GM18526 (cell line): Measurements from ENCODE around the gene PCDH10.

ENCODE experiments used
- POLR2A ChIP-seq: IDR thresholded peaks from 3 replicates; pipeline ENCODE4 v1.6.1; 2011; ENCODE audit not compliant: insufficient read length; ENCODE audit errors: extremely low read depth

PCDH10 gene

GRCh38 chr4:133147286-133147821 is 1.7 kb upstream of the PCDH10 start:
- no peak for TF ChIP-seq POLR2A

- TF ChIP-seq POLR2A: no peak
Measured at GRCh38 chr4:133147921-133148689, 989 bp upstream of the PCDH10 start.

GRCh38 chr4:133149364-133149695 is 236 bp downstream of the PCDH10 start:
- no peak for TF ChIP-seq POLR2A

- no peak for TF ChIP-seq POLR2A
Measured at GRCh38 chr4:133149932-133150471, 908 bp downstream of the PCDH10 start.

GRCh38 chr4:133150486-133151340 is 1.6 kb downstream of the PCDH10 start:
- no peak for TF ChIP-seq POLR2A

GRCh38 chr4:133151341-133151690 is 2.2 kb downstream of the PCDH10 start:
- no peak for TF ChIP-seq POLR2A

- no peak for TF ChIP-seq POLR2A
Measured at GRCh38 chr4:133151691-133152329, 2.7 kb downstream of the PCDH10 start.

- no peak for TF ChIP-seq POLR2A
Measured at GRCh38 chr4:133152330-133152821, 3.3 kb downstream of the PCDH10 start.

GRCh38 chr4:133152831-133153481 is 3.9 kb downstream of the PCDH10 start:
- no peak for TF ChIP-seq POLR2A

GRCh38 chr4:133154725-133155124 is 5.6 kb downstream of the PCDH10 start:
- no peak for TF ChIP-seq POLR2A

GRCh38 chr4:133156096-133156495 is 7.0 kb downstream of the PCDH10 start:
- TF ChIP-seq POLR2A: no peak

- no peak for TF ChIP-seq POLR2A
Measured at GRCh38 chr4:133156556-133156955, 7.5 kb downstream of the PCDH10 start.

GRCh38 chr4:133157460-133158160 is 8.5 kb downstream of the PCDH10 start:
- no peak for TF ChIP-seq POLR2A

- TF ChIP-seq POLR2A: no peak
Measured at GRCh38 chr4:133160853-133161252, 11.8 kb downstream of the PCDH10 start.
